Measurements from ENCODE around the gene PDSS2.

GRCh38 chr6:107171513-107171912 is 287.9 kb downstream of the PDSS2 start:
- TF ChIP-seq POLR2AphosphoS5 (IDR thresholded peaks at IDR 0.05; ENCODE audit: low read depth, low read length) (no peak), TAF1 (IDR thresholded peaks at IDR 0.05; ENCODE audit: borderline replicate concordance, insufficient read depth, low read length) (no peak), SIN3A (IDR thresholded peaks at IDR 0.05; ENCODE audit: borderline replicate concordance, insufficient read depth, low read length) (no peak)

All from PFSK-1 (cell line).